ENCODE measurements around the gene PPP3R1. TPM values are rescaled to one million over a fixed set of nuclear protein-coding genes. Genes with fewer than 3 reads are reported as not detected.

The PPP3R1 gene
- polyA plus RNA-seq, 4 donors = 18.1 to 41.9 (median 22.4) TPM

DNA sequence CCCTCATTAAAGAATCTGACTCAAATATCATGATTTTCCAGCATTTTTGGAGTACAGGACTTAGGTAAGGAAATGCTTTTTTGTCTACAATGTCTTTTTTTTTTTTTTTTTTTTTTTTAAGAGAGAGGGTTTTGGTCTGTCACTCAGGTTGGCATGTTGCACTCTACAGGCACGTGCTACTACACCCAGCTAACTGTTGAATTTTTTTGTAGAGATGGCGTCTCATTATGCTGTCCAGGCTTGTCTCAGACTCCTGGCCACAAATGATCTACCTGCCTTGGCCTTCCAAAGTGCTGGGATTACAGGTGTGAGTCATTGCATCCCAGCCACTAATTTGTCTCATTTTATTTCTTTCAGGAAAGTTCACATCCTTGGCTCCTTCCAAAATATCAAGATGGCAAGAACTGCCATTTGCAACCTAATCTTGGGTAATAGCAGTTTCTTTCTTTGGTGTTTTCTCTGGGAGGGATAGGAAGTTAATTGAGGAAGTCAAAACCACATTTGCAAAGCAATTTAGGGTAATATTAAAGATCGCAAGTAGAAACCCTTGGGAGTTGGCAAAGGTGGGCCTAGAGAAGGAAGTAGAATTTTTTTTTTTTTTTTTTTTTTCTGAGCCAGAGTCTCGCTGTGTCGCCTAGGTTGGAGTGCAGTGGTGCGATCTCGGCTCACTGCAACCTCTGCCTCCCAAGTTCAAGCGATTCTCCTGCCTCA, 79.2 kb downstream of the PPP3R1 start:
- WGBS, 3 donors = 87 to 92% (median 92%) methylated on average over 8 of the region's 8 CpGs
- Histone ChIP-seq H3K4me1 (ENCODE audit: control insufficient read depth in 3 of 3, insufficient read depth in 2 of 3, low read depth in 1 of 3, low read length in 2 of 3) (no peaks in the 10 kb centered on the region), H3K4me3 (ENCODE audit: low read depth in 1 of 3, low read length in 3 of 3) (no peak overlapping the region), H3K9me3 (ENCODE audit: control insufficient read depth in 2 of 2, insufficient read depth in 1 of 2, low read depth in 1 of 2, low read length in 1 of 2) (no peaks in the 10 kb centered on the region), H3K27me3 (ENCODE audit: control insufficient read depth in 3 of 3, insufficient read depth in 3 of 3, low read length in 3 of 3) (no peaks in the 10 kb centered on the region), H3K36me3 (ENCODE audit: control insufficient read depth in 3 of 3, insufficient read depth in 2 of 3, low read depth in 1 of 3, low read length in 3 of 3) (peaks cover 2 to 17% (median 5%) of the 10 kb centered on the region in 3 donors), H3K27ac (ENCODE audit: low read depth in 1 of 3, low read length in 2 of 3) (no peak overlapping the region)
- DNase-seq (no peak), FAIRE-seq (no peak)

GRCh38 chr2:68172521-68172920, 79.8 kb downstream of the PPP3R1 start:
- no peaks in the 10 kb centered on the region for H3K27me3 ChIP-seq (ENCODE audit: control insufficient read depth in 3 of 3, insufficient read depth in 3 of 3, low read length in 3 of 3)
- H3K4me3 ChIP-seq (ENCODE audit: low read depth in 1 of 3, low read length in 3 of 3) = no peak overlapping the region
- FAIRE-seq = no peak
- WGBS, 3 donors = 78 to 84% (median 84%) methylated on average over 2 of the region's 2 CpGs
- H3K36me3 ChIP-seq (ENCODE audit: control insufficient read depth in 3 of 3, insufficient read depth in 2 of 3, low read depth in 1 of 3, low read length in 3 of 3) = peaks cover 2 to 15% (median 5%) of the 10 kb centered on the region in 3 donors
- no peak for DNase-seq
- H3K9me3 ChIP-seq (ENCODE audit: control insufficient read depth in 2 of 2, insufficient read depth in 1 of 2, low read depth in 1 of 2, low read length in 1 of 2) = no peaks in the 10 kb centered on the region
- no peaks in the 10 kb centered on the region for H3K4me1 ChIP-seq (ENCODE audit: control insufficient read depth in 3 of 3, insufficient read depth in 2 of 3, low read depth in 1 of 3, low read length in 2 of 3)
- no peak overlapping the region for H3K27ac ChIP-seq (ENCODE audit: low read depth in 1 of 3, low read length in 2 of 3)

GRCh38 chr2:68171684-68172083, 80.6 kb downstream of the PPP3R1 start:
- H3K4me3 ChIP-seq (ENCODE audit: low read depth in 1 of 3, low read length in 3 of 3) = no peak overlapping the region
- no peak overlapping the region for H3K27ac ChIP-seq (ENCODE audit: low read depth in 1 of 3, low read length in 2 of 3)
- no peaks in the 10 kb centered on the region for H3K4me1 ChIP-seq (ENCODE audit: control insufficient read depth in 3 of 3, insufficient read depth in 2 of 3, low read depth in 1 of 3, low read length in 2 of 3)
- peaks cover 2 to 11% (median 3%) of the 10 kb centered on the region in 3 donors for H3K36me3 ChIP-seq (ENCODE audit: control insufficient read depth in 3 of 3, insufficient read depth in 2 of 3, low read depth in 1 of 3, low read length in 3 of 3)
- H3K9me3 ChIP-seq (ENCODE audit: control insufficient read depth in 2 of 2, insufficient read depth in 1 of 2, low read depth in 1 of 2, low read length in 1 of 2) = no peaks in the 10 kb centered on the region
- WGBS, 3 donors = 77 to 90% (median 86%) methylated on average over 4 of the region's 4 CpGs
- FAIRE-seq = no peak
- DNase-seq = no peak
- H3K27me3 ChIP-seq (ENCODE audit: control insufficient read depth in 3 of 3, insufficient read depth in 3 of 3, low read length in 3 of 3) = no peaks in the 10 kb centered on the region

GRCh38 chr2:68171146-68171545, 81.2 kb downstream of the PPP3R1 start:
- WGBS, 3 donors = 94 to 95% (median 94%) methylated on average over 7 of the region's 7 CpGs
- peaks cover 2 to 11% (median 5%) of the 10 kb centered on the region in 3 donors for H3K36me3 ChIP-seq (ENCODE audit: control insufficient read depth in 3 of 3, insufficient read depth in 2 of 3, low read depth in 1 of 3, low read length in 3 of 3)

GRCh38 chr2:68169308-68169707, 83.0 kb downstream of the PPP3R1 start:
- Histone ChIP-seq H3K27ac (ENCODE audit: low read depth in 1 of 3, low read length in 2 of 3) (no peak overlapping the region), H3K4me1 (ENCODE audit: control insufficient read depth in 3 of 3, insufficient read depth in 2 of 3, low read depth in 1 of 3, low read length in 2 of 3) (no peaks in the 10 kb centered on the region), H3K9me3 (ENCODE audit: control insufficient read depth in 2 of 2, insufficient read depth in 1 of 2, low read depth in 1 of 2, low read length in 1 of 2) (no peaks in the 10 kb centered on the region), H3K36me3 (ENCODE audit: control insufficient read depth in 3 of 3, insufficient read depth in 2 of 3, low read depth in 1 of 3, low read length in 3 of 3) (peaks cover 5 to 12% (median 6%) of the 10 kb centered on the region in 3 donors), H3K27me3 (ENCODE audit: control insufficient read depth in 3 of 3, insufficient read depth in 3 of 3, low read length in 3 of 3) (no peaks in the 10 kb centered on the region), H3K4me3 (ENCODE audit: low read depth in 1 of 3, low read length in 3 of 3) (no peak overlapping the region)
- WGBS, 3 donors = 90 to 96% (median 95%) methylated on average over 4 of the region's 4 CpGs
- DNase-seq (no peak), FAIRE-seq (no peak)

More at GRCh38 chr2:68171146-68171545, 81.2 kb downstream of the PPP3R1 start:
- Histone ChIP-seq H3K4me1 (ENCODE audit: control insufficient read depth in 3 of 3, insufficient read depth in 2 of 3, low read depth in 1 of 3, low read length in 2 of 3) (no peaks in the 10 kb centered on the region), H3K9me3 (ENCODE audit: control insufficient read depth in 2 of 2, insufficient read depth in 1 of 2, low read depth in 1 of 2, low read length in 1 of 2) (no peaks in the 10 kb centered on the region), H3K27me3 (ENCODE audit: control insufficient read depth in 3 of 3, insufficient read depth in 3 of 3, low read length in 3 of 3) (no peaks in the 10 kb centered on the region), H3K4me3 (ENCODE audit: low read depth in 1 of 3, low read length in 3 of 3) (no peak overlapping the region), H3K27ac (ENCODE audit: low read depth in 1 of 3, low read length in 2 of 3) (no peak overlapping the region)
- FAIRE-seq (no peak), DNase-seq (no peak)

DNA sequence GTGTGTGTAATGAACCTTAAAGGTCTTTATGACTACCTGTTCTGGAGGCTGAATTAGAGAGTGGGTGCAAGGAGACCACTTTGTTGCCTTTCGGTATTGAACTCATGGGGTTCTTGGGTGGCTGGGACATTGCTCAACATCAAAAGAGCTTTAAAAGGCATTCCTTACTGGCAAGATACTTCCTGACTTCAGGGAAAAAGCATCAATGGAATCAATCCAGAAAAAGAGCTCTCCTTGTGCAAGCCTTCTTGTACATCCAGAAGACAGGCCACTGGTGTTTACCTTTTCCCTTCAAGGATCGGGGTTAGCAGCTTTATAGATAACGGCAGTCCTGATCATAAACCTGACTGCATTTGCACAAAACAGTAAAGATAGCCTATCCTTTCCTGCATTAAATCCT, 85.1 kb downstream of the PPP3R1 start:
- 42 to 79% (median 45%) methylated on average over 3 of the region's 3 CpGs for WGBS, 3 donors
- Histone ChIP-seq H3K9me3 (ENCODE audit: control insufficient read depth in 2 of 2, insufficient read depth in 1 of 2, low read depth in 1 of 2, low read length in 1 of 2) (no peaks in the 10 kb centered on the region), H3K4me1 (ENCODE audit: control insufficient read depth in 3 of 3, insufficient read depth in 2 of 3, low read depth in 1 of 3, low read length in 2 of 3) (no peaks in the 10 kb centered on the region), H3K27ac (ENCODE audit: low read depth in 1 of 3, low read length in 2 of 3) (no peak overlapping the region), H3K4me3 (ENCODE audit: low read depth in 1 of 3, low read length in 3 of 3) (no peak overlapping the region), H3K36me3 (ENCODE audit: control insufficient read depth in 3 of 3, insufficient read depth in 2 of 3, low read depth in 1 of 3, low read length in 3 of 3) (peaks cover 5 to 15% (median 12%) of the 10 kb centered on the region in 3 donors), H3K27me3 (ENCODE audit: control insufficient read depth in 3 of 3, insufficient read depth in 3 of 3, low read length in 3 of 3) (no peaks in the 10 kb centered on the region)
- FAIRE-seq (no peak), DNase-seq (no peak)

- DNase-seq (no peak), FAIRE-seq (no peak)
- peaks cover 9 to 16% (median 12%) of the 10 kb centered on the region in 3 donors for H3K36me3 ChIP-seq (ENCODE audit: control insufficient read depth in 3 of 3, insufficient read depth in 2 of 3, low read depth in 1 of 3, low read length in 3 of 3)
- WGBS, 3 donors = 93 to 100% (median 96%) methylated on average over 1 of the region's 1 CpG
- no peak overlapping the region for H3K27ac ChIP-seq (ENCODE audit: low read depth in 1 of 3, low read length in 2 of 3)
- peaks cover 0 to 5% (median 4%) of the 10 kb centered on the region in 3 donors for H3K4me1 ChIP-seq (ENCODE audit: control insufficient read depth in 3 of 3, insufficient read depth in 2 of 3, low read depth in 1 of 3, low read length in 2 of 3)
- no peaks in the 10 kb centered on the region for H3K27me3 ChIP-seq (ENCODE audit: control insufficient read depth in 3 of 3, insufficient read depth in 3 of 3, low read length in 3 of 3)
- no peak overlapping the region for H3K4me3 ChIP-seq (ENCODE audit: low read depth in 1 of 3, low read length in 3 of 3)
- no peaks in the 10 kb centered on the region for H3K9me3 ChIP-seq (ENCODE audit: control insufficient read depth in 2 of 2, insufficient read depth in 1 of 2, low read depth in 1 of 2, low read length in 1 of 2)
Observed at GRCh38 chr2:68163641-68164040, 88.7 kb downstream of the PPP3R1 start.

- 0% methylated on average over 7 of the region's 7 CpGs for WGBS, 3 donors
- no peak for FAIRE-seq
- Histone ChIP-seq H3K27ac (ENCODE audit: low read depth in 1 of 3, low read length in 2 of 3) (peak overlapping the region; percentile 61 to 100 (median 84)), H3K4me3 (ENCODE audit: low read depth in 1 of 3, low read length in 3 of 3) (peak overlapping the region; percentile 78 to 87 (median 84)), H3K27me3 (ENCODE audit: control insufficient read depth in 3 of 3, insufficient read depth in 3 of 3, low read length in 3 of 3) (no peaks in the 10 kb centered on the region), H3K4me1 (ENCODE audit: control insufficient read depth in 3 of 3, insufficient read depth in 2 of 3, low read depth in 1 of 3, low read length in 2 of 3) (peaks cover 0 to 7% (median 6%) of the 10 kb centered on the region in 3 donors), H3K9me3 (ENCODE audit: control insufficient read depth in 2 of 2, insufficient read depth in 1 of 2, low read depth in 1 of 2, low read length in 1 of 2) (no peaks in the 10 kb centered on the region), H3K36me3 (ENCODE audit: control insufficient read depth in 3 of 3, insufficient read depth in 2 of 3, low read depth in 1 of 3, low read length in 3 of 3) (peaks cover 2 to 7% (median 4%) of the 10 kb centered on the region in 3 donors)
- no peak for DNase-seq
Observed at GRCh38 chr2:68158134-68158447, 94.2 kb downstream of the PPP3R1 start.
